ENCODE measurements around the gene ZNF28. TPM values are rescaled to one million over a fixed set of nuclear protein-coding genes. Genes with fewer than 3 reads are reported as not detected.

Gene ZNF28
- total and polyA plus RNA-seq, 2 experiments from 2014 or later: 11.6 to 11.7 TPM

DNA sequence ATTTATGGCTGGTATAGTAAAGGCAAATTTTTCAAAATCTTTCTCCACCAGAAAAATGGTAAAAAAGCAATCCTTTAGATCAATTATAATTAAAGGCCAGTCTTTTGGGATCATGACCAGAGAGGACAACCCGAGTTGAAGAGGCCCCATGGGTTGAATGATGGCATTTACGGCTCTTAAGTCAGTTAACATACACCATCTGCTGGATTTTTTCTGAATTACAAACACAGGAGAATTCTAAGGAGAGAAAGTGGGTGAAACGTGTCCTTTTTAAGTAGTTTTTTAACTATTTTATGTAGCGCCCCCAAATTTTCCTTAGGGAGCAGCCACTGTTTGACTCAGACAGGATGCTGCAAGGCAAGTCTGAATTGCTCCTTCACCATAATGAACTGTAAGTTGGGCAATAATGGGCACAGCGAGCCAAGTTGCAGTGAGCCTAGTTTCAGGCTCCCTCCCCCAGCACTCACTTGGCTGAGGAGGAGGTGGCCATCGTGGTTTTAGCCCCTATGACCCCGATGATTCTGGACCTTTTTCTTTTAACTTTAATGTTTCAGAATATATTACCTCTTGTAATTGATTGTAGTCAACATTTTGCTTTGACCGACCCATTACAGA, 73.0 kb downstream of the ZNF28 start:
- no peaks in the 10 kb centered on the region for H3K9me3 ChIP-seq (ENCODE audit: low read depth)
- TF ChIP-seq, protein P1, sequence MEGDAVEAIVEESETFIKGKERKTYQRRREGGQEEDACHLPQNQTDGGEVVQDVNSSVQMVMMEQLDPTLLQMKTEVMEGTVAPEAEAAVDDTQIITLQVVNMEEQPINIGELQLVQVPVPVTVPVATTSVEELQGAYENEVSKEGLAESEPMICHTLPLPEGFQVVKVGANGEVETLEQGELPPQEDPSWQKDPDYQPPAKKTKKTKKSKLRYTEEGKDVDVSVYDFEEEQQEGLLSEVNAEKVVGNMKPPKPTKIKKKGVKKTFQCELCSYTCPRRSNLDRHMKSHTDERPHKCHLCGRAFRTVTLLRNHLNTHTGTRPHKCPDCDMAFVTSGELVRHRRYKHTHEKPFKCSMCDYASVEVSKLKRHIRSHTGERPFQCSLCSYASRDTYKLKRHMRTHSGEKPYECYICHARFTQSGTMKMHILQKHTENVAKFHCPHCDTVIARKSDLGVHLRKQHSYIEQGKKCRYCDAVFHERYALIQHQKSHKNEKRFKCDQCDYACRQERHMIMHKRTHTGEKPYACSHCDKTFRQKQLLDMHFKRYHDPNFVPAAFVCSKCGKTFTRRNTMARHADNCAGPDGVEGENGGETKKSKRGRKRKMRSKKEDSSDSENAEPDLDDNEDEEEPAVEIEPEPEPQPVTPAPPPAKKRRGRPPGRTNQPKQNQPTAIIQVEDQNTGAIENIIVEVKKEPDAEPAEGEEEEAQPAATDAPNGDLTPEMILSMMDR (IDR thresholded peaks at IDR 0.05; ENCODE audit: low read depth, low read length): peak; percentile 35
- H3K36me3 ChIP-seq: no peaks in the 10 kb centered on the region
- H3K27ac ChIP-seq: no peak overlapping the region
- no peak overlapping the region for H3K4me3 ChIP-seq
- H3K27me3 ChIP-seq: no peaks in the 10 kb centered on the region
- no peaks in the 10 kb centered on the region for H3K4me1 ChIP-seq (ENCODE audit: low read depth)
- DNase-seq (ENCODE audit: low read depth in 1 of 2, low spot score in 1 of 2): peak; percentile 67 to 68

Other genes starting within 250 kb of the ZNF28 start
- gene ZNF83, start 183.3 kb downstream of the ZNF28 start, total RNA-seq: 49.2 and 134 TPM in 2 replicates
- gene ZNF83, start 183.3 kb downstream of the ZNF28 start, polyA plus RNA-seq: 33.1 and 67.4 TPM in 2 replicates
- 5.8 and 12.4 TPM in 2 replicates for gene ZNF611, start 86.6 kb downstream of the ZNF28 start, total RNA-seq
- gene ZNF611, start 86.6 kb downstream of the ZNF28 start, polyA plus RNA-seq: 10.4 and 15.4 TPM in 2 replicates
- gene ZNF600, start 34.8 kb downstream of the ZNF28 start, total RNA-seq: 1.6 and 2.0 TPM in 2 replicates
- gene ZNF600, start 34.8 kb downstream of the ZNF28 start, polyA plus RNA-seq: 2.1 and 2.3 TPM in 2 replicates
- gene ZNF468, start 36.0 kb upstream of the ZNF28 start, total RNA-seq: 19.9 and 23.0 TPM in 2 replicates
- 14.0 and 19.5 TPM in 2 replicates for gene ZNF468, start 36.0 kb upstream of the ZNF28 start, polyA plus RNA-seq
- 55.0 and 56.3 TPM in 2 replicates for gene ZNF320, start 76.0 kb upstream of the ZNF28 start, total RNA-seq
- 17.8 and 19.7 TPM in 2 replicates for gene ZNF320, start 76.0 kb upstream of the ZNF28 start, polyA plus RNA-seq
- 1.1 and 7.3 TPM in 2 replicates for gene ZNF888, start 101.8 kb upstream of the ZNF28 start, total RNA-seq
- gene ZNF888, start 101.8 kb upstream of the ZNF28 start, polyA plus RNA-seq: 1.1 and 2.0 TPM in 2 replicates
- 11.7 TPM in 2 replicates for gene ZNF816, start 141.2 kb upstream of the ZNF28 start, total RNA-seq
- gene ZNF816, start 141.2 kb upstream of the ZNF28 start, polyA plus RNA-seq: 7.0 and 8.6 TPM in 2 replicates
- gene ERVV-1, start 192.3 kb upstream of the ZNF28 start, total RNA-seq: not detected in 2 replicates
- 0.57 TPM in 1 of 2 replicates, not detected in the other for gene ERVV-1, start 192.3 kb upstream of the ZNF28 start, polyA plus RNA-seq
- gene ERVV-2, start 223.1 kb upstream of the ZNF28 start, total RNA-seq: 0.06 and 0.14 TPM in 2 replicates
- gene ERVV-2, start 223.1 kb upstream of the ZNF28 start, polyA plus RNA-seq: 0.91 TPM in 1 of 2 replicates, not detected in the other